HL-60/S4 (cell line): ENCODE measurements around the gene DEXI.

Experiments
- in situ Hi-C: fragments of 300-500 bp; cut with MboI; formaldehyde crosslinking; loops from 2 replicates; pipeline ENCODE4 v1.14.3; 2022; ENCODE audit warnings: low sequenced_read_pairs

The DEXI gene

GRCh38 chr16:10906914-10907756 is 35.1 kb downstream of the DEXI start:
- in situ Hi-C loops, result no loop called here

- in situ Hi-C loops, result no loop called here
Observed at GRCh38 chr16:10906482-10906881, 35.8 kb downstream of the DEXI start.

- in situ Hi-C loops, result no loop called here
Observed at GRCh38 chr16:10902999-10903398, 39.3 kb downstream of the DEXI start.

- in situ Hi-C loops, result no loop called here
Observed at GRCh38 chr16:10897134-10897533, 45.1 kb downstream of the DEXI start.

GRCh38 chr16:10896723-10897122 is 45.5 kb downstream of the DEXI start:
- in situ Hi-C loops, result no loop called here

- in situ Hi-C loops, result no loop called here
Observed at GRCh38 chr16:10896165-10896564, 46.1 kb downstream of the DEXI start.

GRCh38 chr16:10895053-10895946 is 47.0 kb downstream of the DEXI start:
- in situ Hi-C loops, result no loop called here

- in situ Hi-C loops, result no loop called here
Observed at GRCh38 chr16:10892782-10893318, 49.4 kb downstream of the DEXI start.

- in situ Hi-C loops, result no loop called here
Observed at GRCh38 chr16:10889855-10890254, 52.4 kb downstream of the DEXI start.

GRCh38 chr16:10888320-10888937 is 53.8 kb downstream of the DEXI start:
- in situ Hi-C loops, result no loop called here

- in situ Hi-C loops, result no loop called here
Observed at GRCh38 chr16:10885246-10885645, 57.0 kb downstream of the DEXI start.

GRCh38 chr16:10883004-10883403 is 59.3 kb downstream of the DEXI start:
- in situ Hi-C loops, result no loop called here

GRCh38 chr16:10881479-10882030 is 60.7 kb downstream of the DEXI start:
- in situ Hi-C loops, result no loop called here

GRCh38 chr16:10880594-10881452 is 61.4 kb downstream of the DEXI start:
- in situ Hi-C loops, result no loop called here

GRCh38 chr16:10879681-10880589 is 62.3 kb downstream of the DEXI start:
- in situ Hi-C loops, result no loop called here
